GM12878 (cell line): ENCODE data around the gene SETD4. TPM values are rescaled to one million over a fixed set of nuclear protein-coding genes. Genes with fewer than 3 reads are reported as not detected.

Source experiments
- ATAC-seq: fragments of 200-7000 bp; cut with Tn5 transposase; 3 replicates; pipeline ENCODE4 v1.9.1; 2020; ENCODE audit warnings: mild to moderate bottlenecking, moderate library complexity
- BruUV-seq: library from RNA; stranded (reverse); fragments of 400-500 nt; replicated peaks from 2 replicates; lab custom pipeline; 2021; lab: Mats Ljungman, UMichigan
- CTCF ChIA-PET: fragments of 300-600 bp; sonication (Branson Sonifier 250); formaldehyde crosslinking; extraction: SDS; loops from one replicate; lab custom pipeline; 2021; ENCODE audit warnings: inconsistent platforms; lab: Yijun Ruan, JAX
- POLR2A ChIA-PET: fragments of 350-600 bp; formaldehyde crosslinking; extraction: SDS; loops from one replicate; lab custom pipeline; 2021; ENCODE audit warnings: inconsistent platforms; lab: Charles Lee
- RAD21 ChIA-PET: fragments of 300-600 bp; sonication (Branson Sonifier 250); formaldehyde crosslinking; loops from one replicate; lab custom pipeline; 2023; ENCODE audit warnings: antibody characterized with exemption; ENCODE audit not compliant: unreplicated experiment; lab: Charles Lee
- SMC1A ChIA-PET: fragments of 300-600 bp; sonication (Branson Sonifier 250); formaldehyde crosslinking; loops from one replicate; lab custom pipeline; 2023; ENCODE audit not compliant: unreplicated experiment, uncharacterized antibody; lab: Charles Lee
- DNase-seq: peaks from one replicate; pipeline ENCODE4 v3.0.0-alpha.2; 2011; ENCODE audit warnings: low read depth, low spot score
- FAIRE-seq: peaks from 3 replicates; lab custom pipeline; 2011; peaks lifted over from hg19 to GRCh38; lab: Jason Lieb, UNC
- H2AFZ ChIP-seq: 2 replicates; pipeline ENCODE4 v1.6.0; 2011; ENCODE audit warnings: low read depth, low read length, control low read depth; ENCODE audit not compliant: control insufficient read depth
- H3K27ac ChIP-seq: 2 replicates; pipeline ENCODE4 v1.5.1; 2011; ENCODE audit warnings: control low read depth; ENCODE audit not compliant: control insufficient read depth, insufficient read depth
- H3K27me3 ChIP-seq, 2 experiments: replicated peaks in 1 of 2; 2 replicates each; pipeline versions ENCODE4 v1.6.0 to v1.6.1; 2011; ENCODE audit warnings: low read length in 1 of 2; ENCODE audit not compliant: control insufficient read depth in 2 of 2, insufficient read depth in 2 of 2
- H3K36me3 ChIP-seq, 2 experiments: 2 replicates each; pipeline ENCODE4 v1.5.1; 2011; ENCODE audit warnings: low read length in 1 of 2; ENCODE audit not compliant: control insufficient read depth in 2 of 2, insufficient read depth in 2 of 2
- H3K4me1 ChIP-seq: 2 replicates; pipeline ENCODE4 v1.6.1; 2011; ENCODE audit warnings: mild to moderate bottlenecking, low read length, moderate library complexity, mixed read lengths; ENCODE audit not compliant: control insufficient read depth, insufficient read depth
- H3K4me2 ChIP-seq: 2 replicates; pipeline ENCODE4 v1.6.0; 2011; ENCODE audit warnings: control low read depth; ENCODE audit not compliant: control insufficient read depth, insufficient read depth
- H3K4me3 ChIP-seq: fragments of 200-600 bp; sonication (generic); 2 replicates; pipeline ENCODE4 v1.5.1; 2016
- H3K79me2 ChIP-seq: 2 replicates; pipeline ENCODE4 v1.6.0; 2011; ENCODE audit warnings: low read length; ENCODE audit not compliant: control insufficient read depth, insufficient read depth
- H3K9ac ChIP-seq: 2 replicates; pipeline ENCODE4 v1.8.0; 2011; ENCODE audit warnings: low read length, control low read depth, mixed read lengths; ENCODE audit not compliant: control insufficient read depth, insufficient read depth
- H3K9me3 ChIP-seq: replicated peaks from 3 replicates; pipeline ENCODE4 v1.5.1; 2011; ENCODE audit warnings: mild to moderate bottlenecking, low read length; ENCODE audit not compliant: control insufficient read depth, insufficient read depth
- H4K20me1 ChIP-seq: 2 replicates; pipeline ENCODE4 v1.6.0; 2011; ENCODE audit not compliant: control insufficient read depth, insufficient read depth
- BCLAF1 ChIP-seq: fragments of 450-650 bp; IDR thresholded peaks from 2 replicates; pipeline ENCODE4 v1.6.1; 2017; ENCODE audit warnings: antibody characterized with exemption, mild to moderate bottlenecking, moderate library complexity
- MTA2 ChIP-seq: fragments of 450-650 bp; IDR thresholded peaks from 2 replicates; pipeline ENCODE4 v1.6.1; 2016; ENCODE audit warnings: low read depth, mild to moderate bottlenecking, moderate library complexity
- NKRF ChIP-seq: fragments of 450-650 bp; conservative IDR thresholded peaks from 2 replicates; pipeline ENCODE4 v1.6.1; 2017; ENCODE audit warnings: mild to moderate bottlenecking, moderate library complexity
- SP1 ChIP-seq: IDR thresholded peaks from one replicate; pipeline ENCODE4 v1.6.1; 2011; ENCODE audit warnings: low read depth, low read length
- ZSCAN29 ChIP-seq: fragments of 450-650 bp; IDR thresholded peaks from 2 replicates; pipeline ENCODE4 v1.6.1; 2017; ENCODE audit warnings: mild to moderate bottlenecking, moderate library complexity
- WGBS: methylation state at CpG from one replicate; pipeline ENCODE4 v1.1.6; 2016; ENCODE audit warnings: low lambda C conversion rate; ENCODE audit not compliant: insufficient replicate concordance, insufficient coverage; ENCODE audit errors: missing lambda C conversion rate; 5-methylcytosine and 5-hydroxymethylcytosine counted together
- in situ Hi-C: fragments of 300-500 bp; cut with MboI; formaldehyde crosslinking; loops from 9 replicates; pipeline ENCODE4 v1.14.3; 2018; ENCODE audit warnings: mixed read lengths
- intact Hi-C: fragments of 100-400 bp; cut with micrococcal nuclease; formaldehyde crosslinking; loops from one replicate; pipeline ENCODE4 v1.14.2; 2022; ENCODE audit not compliant: unreplicated experiment
- polyA plus RNA-seq, 11 experiments: library from polyadenylated mRNA; depleted of rRNA in 4 of 11; unstranded in 6 of 11; stranded (reverse) in 5 of 11; fragments of >200 nt; fragmentation: Nextera tagmentation in 4 of 11; fragmentation: Illumina TruSeq in 1 of 11; extraction: Ambion mirVana in 4 of 11; extraction: Trizol in 1 of 11; gene quantifications; 1 replicate in 1 of 11; 2 replicates in 10 of 11; pipeline versions ENCODE4 v1.2.1 to v1.2.3, GENCODE V29; 2011 to 2016; ENCODE audit warnings: inconsistent platforms in 2 of 11, missing spikeins in 2 of 11, low read depth in 1 of 11
- total RNA-seq, 4 experiments: library from RNA; depleted of rRNA in 3 of 4; stranded (reverse); fragments of >200 nt in 3 of 4; fragmentation: Illumina TruSeq in 1 of 4; extraction: Trizol in 1 of 4; gene quantifications; 2 replicates each; pipeline versions ENCODE4 v1.2.1 to v1.2.3, GENCODE V29; 2013 to 2021
- TF ChIP-seq, protein P1 (sequence below): fragments of 450-650 bp; IDR thresholded peaks from 2 replicates; pipeline ENCODE4 v1.6.1; 2017; ENCODE audit warnings: mild to moderate bottlenecking, moderate library complexity

SETD4 gene
- total and polyA plus RNA-seq, 10 of the 15 experiments (the other 5 are each of a cell fraction or from before 2014, with no cell fraction given), result 10.3 to 37.0 (median 18.6) TPM

- Histone ChIP-seq H3K36me3 (peaks cover 2 to 5% of the 10 kb centered on the region in 2 experiments; a peak in 3 of 4 replicates), H3K27ac (no peak overlapping the region), H3K79me2 (peaks cover 10% of the 10 kb centered on the region)
- no TSS peak for BruUV-seq
- RAD21 ChIA-PET, result no interaction called here
- POLR2A ChIA-PET, result no interaction called here
- 91% methylated on average over 2 of the region's 2 CpGs for WGBS
- no peak for DNase-seq
- intact Hi-C loops, result loop anchor here (2.0 kb wide), 1 partner anchor 37 kb away; no protein-coding TSS in a partner anchor
- TF ChIP-seq ZSCAN29 (no peak), BCLAF1 (no peak), MTA2 (no peak), SP1 (no peak), NKRF (no peak)
- TF ChIP-seq, protein P1, sequence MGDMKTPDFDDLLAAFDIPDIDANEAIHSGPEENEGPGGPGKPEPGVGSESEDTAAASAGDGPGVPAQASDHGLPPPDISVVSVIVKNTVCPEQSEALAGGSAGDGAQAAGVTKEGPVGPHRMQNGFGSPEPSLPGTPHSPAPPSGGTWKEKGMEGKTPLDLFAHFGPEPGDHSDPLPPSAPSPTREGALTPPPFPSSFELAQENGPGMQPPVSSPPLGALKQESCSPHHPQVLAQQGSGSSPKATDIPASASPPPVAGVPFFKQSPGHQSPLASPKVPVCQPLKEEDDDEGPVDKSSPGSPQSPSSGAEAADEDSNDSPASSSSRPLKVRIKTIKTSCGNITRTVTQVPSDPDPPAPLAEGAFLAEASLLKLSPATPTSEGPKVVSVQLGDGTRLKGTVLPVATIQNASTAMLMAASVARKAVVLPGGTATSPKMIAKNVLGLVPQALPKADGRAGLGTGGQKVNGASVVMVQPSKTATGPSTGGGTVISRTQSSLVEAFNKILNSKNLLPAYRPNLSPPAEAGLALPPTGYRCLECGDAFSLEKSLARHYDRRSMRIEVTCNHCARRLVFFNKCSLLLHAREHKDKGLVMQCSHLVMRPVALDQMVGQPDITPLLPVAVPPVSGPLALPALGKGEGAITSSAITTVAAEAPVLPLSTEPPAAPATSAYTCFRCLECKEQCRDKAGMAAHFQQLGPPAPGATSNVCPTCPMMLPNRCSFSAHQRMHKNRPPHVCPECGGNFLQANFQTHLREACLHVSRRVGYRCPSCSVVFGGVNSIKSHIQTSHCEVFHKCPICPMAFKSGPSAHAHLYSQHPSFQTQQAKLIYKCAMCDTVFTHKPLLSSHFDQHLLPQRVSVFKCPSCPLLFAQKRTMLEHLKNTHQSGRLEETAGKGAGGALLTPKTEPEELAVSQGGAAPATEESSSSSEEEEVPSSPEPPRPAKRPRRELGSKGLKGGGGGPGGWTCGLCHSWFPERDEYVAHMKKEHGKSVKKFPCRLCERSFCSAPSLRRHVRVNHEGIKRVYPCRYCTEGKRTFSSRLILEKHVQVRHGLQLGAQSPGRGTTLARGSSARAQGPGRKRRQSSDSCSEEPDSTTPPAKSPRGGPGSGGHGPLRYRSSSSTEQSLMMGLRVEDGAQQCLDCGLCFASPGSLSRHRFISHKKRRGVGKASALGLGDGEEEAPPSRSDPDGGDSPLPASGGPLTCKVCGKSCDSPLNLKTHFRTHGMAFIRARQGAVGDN, result peak; percentile 19; the same call in 1 of the 2 replicates
- TF ChIP-seq, all 136 proteins: peak for 1
- in situ Hi-C loops, result no loop called here
- Histone ChIP-seq H3K9ac (no peak overlapping the region), H3K4me2 (no peak overlapping the region), H3K9me3 (no peaks in the 10 kb centered on the region; the same call in 2 of the 3 replicates), H4K20me1 (no peaks in the 10 kb centered on the region), H2AFZ (0 out of 2 replicates have a peak overlapping the region, but pooled peaks have one; percentile 73), H3K27me3 (no peaks in the 10 kb centered on the region), H3K4me3 (no peak overlapping the region), H3K4me1 (no peaks in the 10 kb centered on the region)
- ATAC-seq (no peak), FAIRE-seq (no peak)
- SMC1A ChIA-PET, result no interaction called here
- CTCF ChIA-PET, result interaction anchor here (2.0 kb wide), 1 partner anchor 42 kb away, joined by 6 read pairs; no protein-coding TSS in a partner anchor
These were observed 1.1 kb upstream of the SETD4 start for GRCh38 chr21:36061445-36061844.
